HFFc6 (cell line): ENCODE results near the gene REXO5. TPM values are rescaled to one million over a fixed set of nuclear protein-coding genes. Genes with fewer than 3 reads are reported as not detected.

Experiments
- DNase-seq: peaks from one replicate; pipeline ENCODE4 v3.0.0-alpha.2; 2018
- H3K27ac Mint-ChIP-seq: 2 replicates; pipeline ENCODE4 v1.8.0; 2020; ENCODE audit warnings: mild to moderate bottlenecking, mixed read lengths
- H3K27me3 Mint-ChIP-seq: 2 replicates; pipeline ENCODE4 v1.8.0; 2021; ENCODE audit warnings: mild to moderate bottlenecking, moderate library complexity, mixed read lengths; ENCODE audit not compliant: insufficient read depth
- H3K36me3 Mint-ChIP-seq: 2 replicates; pipeline ENCODE4 v1.8.0; 2021; ENCODE audit warnings: low read depth, mixed read lengths
- H3K4me1 Mint-ChIP-seq: 2 replicates; pipeline ENCODE4 v1.8.0; 2020; ENCODE audit warnings: low read depth, mixed read lengths
- H3K4me3 Mint-ChIP-seq: 2 replicates; pipeline ENCODE4 v1.8.0; 2020; ENCODE audit warnings: mild to moderate bottlenecking, moderate library complexity, mixed read lengths
- H3K9me3 Mint-ChIP-seq: 2 replicates; pipeline ENCODE4 v1.8.0; 2020; ENCODE audit warnings: mild to moderate bottlenecking, mixed read lengths
- CTCF ChIP-seq: fragments of 200-600 bp; sonication (generic); IDR thresholded peaks from 2 replicates; pipeline ENCODE4 v1.5.0; 2021; ENCODE audit warnings: antibody characterized with exemption, mild to moderate bottlenecking
- total RNA-seq, 6 experiments: library from RNA; stranded (reverse); fragmentation: NEBNext Ultra II Directional; extraction: Animal tissue kit (Norgen Biotek cat#: 25700); gene quantifications; 2 replicates in 1 of 6; 3 replicates in 5 of 6; pipeline ENCODE4 v1.2.3, GENCODE V29; 2021

Gene REXO5
- total RNA-seq, 6 experiments from 2014 or later: 4.9 to 12.2 (median 9.6) TPM

DNA sequence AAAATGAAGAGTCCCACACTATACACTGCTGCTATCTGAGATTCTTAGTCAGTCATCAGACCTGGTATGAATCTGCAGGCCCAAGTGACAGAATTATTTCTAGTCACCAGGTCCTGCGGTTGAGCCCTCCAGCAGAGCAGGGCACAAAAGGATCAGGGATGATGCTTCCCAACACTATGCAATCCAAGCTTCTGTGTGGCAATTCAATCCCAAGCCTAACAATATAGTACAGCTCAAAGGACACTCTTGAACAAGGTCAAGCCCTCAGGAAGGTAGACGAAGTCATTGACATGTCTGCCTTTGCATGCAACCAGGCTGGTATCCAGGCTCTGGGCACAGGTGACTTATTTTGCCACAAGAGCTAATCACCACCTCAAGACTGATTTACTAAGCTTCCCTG is 88.1 kb downstream of the REXO5 start:
- Mint-ChIP-seq H3K27me3 (peaks cover 2% of the 10 kb centered on the region; the same call in 1 of the 2 replicates), H3K4me3 (no peak overlapping the region), H3K4me1 (peaks cover 61% of the 10 kb centered on the region), H3K27ac (no peak overlapping the region), H3K36me3 (peaks cover 43% of the 10 kb centered on the region), H3K9me3 (no peaks in the 10 kb centered on the region)
- DNase-seq: no peak
- no peak for TF ChIP-seq CTCF

- peak; percentile 53 for DNase-seq
- peaks cover 54% of the 10 kb centered on the region for H3K4me1 Mint-ChIP-seq
- peaks cover 42% of the 10 kb centered on the region for H3K36me3 Mint-ChIP-seq
- TF ChIP-seq CTCF: no peak
- H3K27ac Mint-ChIP-seq: peak overlapping the region; percentile 97
- no peaks in the 10 kb centered on the region for H3K9me3 Mint-ChIP-seq
- peaks cover 2% of the 10 kb centered on the region; the same call in 1 of the 2 replicates for H3K27me3 Mint-ChIP-seq
- H3K4me3 Mint-ChIP-seq: peak overlapping the region; percentile 89
Observed at GRCh38 chr16:20897253-20897897, 91.0 kb downstream of the REXO5 start.

DNA sequence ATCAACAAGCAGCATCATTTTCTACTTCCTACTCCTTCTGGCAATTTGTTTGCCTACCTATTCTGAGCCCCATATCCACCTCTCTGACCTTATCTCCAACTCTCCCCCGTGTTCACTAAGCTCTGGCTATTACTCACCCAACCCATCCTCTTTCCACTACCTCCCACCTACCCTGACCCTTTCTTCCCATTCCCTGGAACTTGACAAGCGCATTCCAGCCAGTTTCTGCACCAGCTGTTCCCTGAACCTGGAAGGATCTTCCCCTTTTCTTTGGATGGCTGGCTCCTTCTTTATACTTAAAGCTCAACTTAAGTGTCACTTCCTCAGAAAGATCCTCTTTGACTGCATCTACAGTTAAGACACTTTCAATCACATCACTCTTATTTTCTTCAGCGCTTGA is 91.6 kb downstream of the REXO5 start:
- no peak for TF ChIP-seq CTCF
- peak overlapping the region; percentile 89 for H3K4me3 Mint-ChIP-seq
- peaks cover 40% of the 10 kb centered on the region for H3K36me3 Mint-ChIP-seq
- peaks cover 2% of the 10 kb centered on the region; the same call in 1 of the 2 replicates for H3K27me3 Mint-ChIP-seq
- H3K27ac Mint-ChIP-seq: peak overlapping the region; percentile 97
- H3K9me3 Mint-ChIP-seq: no peaks in the 10 kb centered on the region
- peaks cover 59% of the 10 kb centered on the region for H3K4me1 Mint-ChIP-seq
- DNase-seq: no peak

GRCh38 chr16:20899071-20899470 is 92.7 kb downstream of the REXO5 start:
- H3K36me3 Mint-ChIP-seq: peaks cover 44% of the 10 kb centered on the region
- H3K4me1 Mint-ChIP-seq: peaks cover 65% of the 10 kb centered on the region
- H3K9me3 Mint-ChIP-seq: no peaks in the 10 kb centered on the region
- DNase-seq: peak; percentile 85
- peak overlapping the region; percentile 97 for H3K27ac Mint-ChIP-seq
- TF ChIP-seq CTCF: no peak
- H3K27me3 Mint-ChIP-seq: peaks cover 2% of the 10 kb centered on the region
- peak overlapping the region; percentile 89 for H3K4me3 Mint-ChIP-seq

Other genes with a start within 250 kb of the REXO5 start
- not detected for gene ACSM2B, start 230.2 kb upstream of the REXO5 start, total RNA-seq
- not detected for gene ACSM1, start 108.8 kb upstream of the REXO5 start, total RNA-seq
- gene THUMPD1, start 64.7 kb upstream of the REXO5 start, total RNA-seq: 10 to 100 TPM; 21.9 to 26.1 (median 24.3) TPM
- under 1 TPM in 5 of 6 experiments, not detected in 1; 0.12 to 0.48 (median 0.21) TPM for gene ACSM3, start 42.5 kb upstream of the REXO5 start, total RNA-seq
- gene ERI2, start 55 bp upstream of the REXO5 start, total RNA-seq: 10 to 100 TPM; 10.6 to 16.1 (median 13.1) TPM
- 10 to 100 TPM; 29.2 to 41.0 (median 32.1) TPM for gene DCUN1D3, start 93.8 kb downstream of the REXO5 start, total RNA-seq
- 10 to 100 TPM; 22.2 to 28.4 (median 25.8) TPM for gene LYRM1, start 94.2 kb downstream of the REXO5 start, total RNA-seq